ENCODE results near the gene SLC4A9. TPM values are rescaled to one million over a fixed set of nuclear protein-coding genes. Genes with fewer than 3 reads are reported as not detected.

SLC4A9 gene
- total and polyA plus RNA-seq, 8 donors = 0.12 to 1.0 (median 0.32) TPM; not detected in 2

GRCh38 chr5:140402258-140403074 lies 42.5 kb downstream of the SLC4A9 start:
- WGBS, 2 donors = 1 to 2% methylated on average over 36 of the region's 36 CpGs

GRCh38 chr5:140403613-140404012 lies 43.6 kb downstream of the SLC4A9 start:
- Histone ChIP-seq H3K27me3 (no peaks in the 10 kb centered on the region), H3K4me3 (peak overlapping the region; percentile 97 to 99 (median 98)), H3K9me3 (no peaks in the 10 kb centered on the region), H3K4me1 (peaks cover 0 to 30% (median 3%) of the 10 kb centered on the region in 3 donors), H3K27ac (no peak overlapping the region), H3K36me3 (no peaks in the 10 kb centered on the region)
- WGBS, 2 donors = 27 to 35% methylated on average over 5 of the region's 5 CpGs
- ATAC-seq (no peak), FAIRE-seq (no peak), DNase-seq (no peak)
- TF ChIP-seq, protein P1, sequence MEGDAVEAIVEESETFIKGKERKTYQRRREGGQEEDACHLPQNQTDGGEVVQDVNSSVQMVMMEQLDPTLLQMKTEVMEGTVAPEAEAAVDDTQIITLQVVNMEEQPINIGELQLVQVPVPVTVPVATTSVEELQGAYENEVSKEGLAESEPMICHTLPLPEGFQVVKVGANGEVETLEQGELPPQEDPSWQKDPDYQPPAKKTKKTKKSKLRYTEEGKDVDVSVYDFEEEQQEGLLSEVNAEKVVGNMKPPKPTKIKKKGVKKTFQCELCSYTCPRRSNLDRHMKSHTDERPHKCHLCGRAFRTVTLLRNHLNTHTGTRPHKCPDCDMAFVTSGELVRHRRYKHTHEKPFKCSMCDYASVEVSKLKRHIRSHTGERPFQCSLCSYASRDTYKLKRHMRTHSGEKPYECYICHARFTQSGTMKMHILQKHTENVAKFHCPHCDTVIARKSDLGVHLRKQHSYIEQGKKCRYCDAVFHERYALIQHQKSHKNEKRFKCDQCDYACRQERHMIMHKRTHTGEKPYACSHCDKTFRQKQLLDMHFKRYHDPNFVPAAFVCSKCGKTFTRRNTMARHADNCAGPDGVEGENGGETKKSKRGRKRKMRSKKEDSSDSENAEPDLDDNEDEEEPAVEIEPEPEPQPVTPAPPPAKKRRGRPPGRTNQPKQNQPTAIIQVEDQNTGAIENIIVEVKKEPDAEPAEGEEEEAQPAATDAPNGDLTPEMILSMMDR (IDR thresholded peaks at IDR 0.05) = no peak
- intact Hi-C loops (cut with DNase I) = no loop called here

More at GRCh38 chr5:140402258-140403074, 42.5 kb downstream of the SLC4A9 start:
- intact Hi-C loops (cut with DNase I) = no loop called here
- DNase-seq (peak in 2 of 6 donors; percentile 52 to 72), FAIRE-seq (no peak), ATAC-seq (peak; percentile 1 to 7 (median 2))
- TF ChIP-seq, protein P1 (IDR thresholded peaks at IDR 0.05) = no peak
- Histone ChIP-seq H3K27ac (peak overlapping the region; percentile 92 to 96 (median 94)), H3K9me3 (no peaks in the 10 kb centered on the region), H3K4me1 (peaks cover 0 to 26% (median 3%) of the 10 kb centered on the region in 3 donors), H3K36me3 (no peaks in the 10 kb centered on the region), H3K27me3 (no peaks in the 10 kb centered on the region), H3K4me3 (peak overlapping the region; percentile 97 to 99 (median 98))

GRCh38 chr5:140408750-140409241 lies 48.8 kb downstream of the SLC4A9 start:
- peak; percentile 77 to 90 (median 82) for ATAC-seq
- H3K4me1 ChIP-seq = peaks cover 22 to 36% (median 22%) of the 10 kb centered on the region in 3 donors
- H3K4me3 ChIP-seq = no peak overlapping the region
- H3K36me3 ChIP-seq = no peaks in the 10 kb centered on the region
- no peaks in the 10 kb centered on the region for H3K27me3 ChIP-seq
- 22 to 24% methylated on average over 4 of the region's 4 CpGs for WGBS, 2 donors
- no peaks in the 10 kb centered on the region for H3K9me3 ChIP-seq
- TF ChIP-seq, protein P1 (IDR thresholded peaks at IDR 0.05) = no peak
- intact Hi-C loops (cut with DNase I) = no loop called here
- H3K27ac ChIP-seq = peak overlapping the region in 2 of 4 donors; percentile 29 to 30
- no peak for DNase-seq
- FAIRE-seq = no peak

DNA sequence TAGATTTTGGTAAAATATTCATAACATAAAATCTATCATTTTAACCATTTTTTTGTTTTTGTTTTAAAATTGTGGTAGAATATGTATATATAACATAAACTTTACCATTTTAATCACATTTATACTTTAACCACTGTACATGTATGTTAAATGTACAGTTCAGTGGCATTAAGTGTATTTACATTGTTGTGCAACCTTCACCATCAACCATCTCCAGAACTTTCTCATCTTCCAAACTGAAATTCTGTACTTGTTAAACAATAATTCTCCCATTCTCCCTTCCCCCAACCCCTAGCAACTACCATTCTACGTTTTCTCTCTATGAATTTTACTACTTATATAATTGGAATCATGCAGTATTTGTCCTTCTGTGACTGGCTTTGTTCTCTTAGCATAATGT lies 53.2 kb downstream of the SLC4A9 start:
- ATAC-seq (no peak), FAIRE-seq (no peak), DNase-seq (no peak)
- no peak overlapping the region for H3K27ac ChIP-seq
- H3K4me1 ChIP-seq = peaks cover 19 to 23% (median 22%) of the 10 kb centered on the region in 3 donors
- no peaks in the 10 kb centered on the region for H3K27me3 ChIP-seq
- intact Hi-C loops (cut with DNase I) = no loop called here
- H3K36me3 ChIP-seq = no peaks in the 10 kb centered on the region
- no peak overlapping the region for H3K4me3 ChIP-seq
- H3K9me3 ChIP-seq = no peaks in the 10 kb centered on the region
- TF ChIP-seq, protein P1 (IDR thresholded peaks at IDR 0.05) = no peak
- 57 to 64% methylated on average over 1 of the region's 1 CpG for WGBS, 2 donors

- Histone ChIP-seq H3K27me3 (no peaks in the 10 kb centered on the region), H3K36me3 (no peaks in the 10 kb centered on the region), H3K4me3 (no peak overlapping the region), H3K4me1 (peaks cover 13 to 24% (median 16%) of the 10 kb centered on the region in 3 donors), H3K9me3 (no peaks in the 10 kb centered on the region), H3K27ac (no peak overlapping the region)
- peak; percentile 91 for FAIRE-seq
- no peak for ATAC-seq
- WGBS, 2 donors = 93 to 98% methylated on average over 2 of the region's 2 CpGs
- intact Hi-C loops (cut with DNase I) = no loop called here
- TF ChIP-seq, protein P1 (IDR thresholded peaks at IDR 0.05) = no peak
- DNase-seq = no peak
Measured at GRCh38 chr5:140417235-140417634, 57.2 kb downstream of the SLC4A9 start.
